NOMO-1 treated with DMSO at 0.1 percent for 48 hours (cell line): ENCODE measurements around the gene REXO5.
"Not testable (repeated sequence)": the region's sequence is repeated elsewhere in the genome, so short reads cannot be mapped to it uniquely, and the experiment has no call there.

Source experiments
- DNase-seq: peaks from one replicate; lab custom pipeline; 2025; ENCODE audit not compliant: unreplicated experiment; lab: John Stamatoyannopoulos, UW

Gene REXO5

GRCh38 chr16:20806168-20807050 lies at the start of gene REXO5, which contains the start of gene ERI2:
Gene REXO5, plus strand, starts transcription at chr16:20806527. Its CDS starts 427 bp downstream, at chr16:20806954.
Gene ERI2, minus strand, starts transcription at chr16:20806472. Its CDS starts 42 bp downstream, at chr16:20806430.
- peak; percentile 90 for DNase-seq

- DNase-seq = no peak
Measured at GRCh38 chr16:20760346-20760745, 46.0 kb upstream of the REXO5 start.

GRCh38 chr16:20761175-20761574 lies 45.2 kb upstream of the REXO5 start:
- no peak for DNase-seq

GRCh38 chr16:20762404-20763123 lies 43.8 kb upstream of the REXO5 start:
- no peak for DNase-seq

- peak; percentile 97 for DNase-seq
Measured at GRCh38 chr16:20763461-20764232, 42.7 kb upstream of the REXO5 start, which contains the start of gene ACSM3. Gene ACSM3, plus strand, starts transcription at chr16:20764014. Its CDS starts 6,021 bp downstream, at chr16:20770035.

- DNase-seq = not testable (repeated sequence)
Measured at GRCh38 chr16:20764448-20764847, 41.9 kb upstream of the REXO5 start.

GRCh38 chr16:20765732-20766131 lies 40.6 kb upstream of the REXO5 start:
- no peak for DNase-seq

- DNase-seq = no peak
Measured at GRCh38 chr16:20766294-20766693, 40.0 kb upstream of the REXO5 start.

GRCh38 chr16:20767577-20767976 lies 38.8 kb upstream of the REXO5 start:
- no peak for DNase-seq

- DNase-seq = no peak
Measured at GRCh38 chr16:20768121-20768520, 38.2 kb upstream of the REXO5 start.

- no peak for DNase-seq
Measured at GRCh38 chr16:20768818-20769217, 37.5 kb upstream of the REXO5 start.

- DNase-seq = no peak
Measured at GRCh38 chr16:20773679-20774078, 32.6 kb upstream of the REXO5 start.

- peak; percentile 11 for DNase-seq
Measured at GRCh38 chr16:20774703-20775362, 31.5 kb upstream of the REXO5 start.

- peak; percentile 90 for DNase-seq
Measured at GRCh38 chr16:20781697-20782096, 24.6 kb upstream of the REXO5 start.

- DNase-seq = no peak
Measured at GRCh38 chr16:20782470-20782869, 23.9 kb upstream of the REXO5 start.

GRCh38 chr16:20784204-20784603 lies 22.1 kb upstream of the REXO5 start:
- DNase-seq = no peak

- DNase-seq = no peak
Measured at GRCh38 chr16:20789130-20789529, 17.2 kb upstream of the REXO5 start.

GRCh38 chr16:20791923-20792612 lies 14.3 kb upstream of the REXO5 start:
- no peak for DNase-seq

GRCh38 chr16:20798364-20798763 lies 8.0 kb upstream of the REXO5 start:
- no peak for DNase-seq

- DNase-seq = peak; percentile 38
Measured at GRCh38 chr16:20799599-20799998, 6.7 kb upstream of the REXO5 start.
